Activated CD4-positive, alpha-beta T cell treated with anti-CD3 and anti-CD28 coated beads, Interleukin-2, amount 10 ng/mL, durations not matched to agents 7 days and 5 days (primary cell): ENCODE measurements around the gene PNCK. TPM values are rescaled to one million over a fixed set of nuclear protein-coding genes. Genes with fewer than 3 reads are reported as not detected.

Experiments used
- CTCF ChIA-PET: fragments of 350-600 bp; sonication (Branson Sonifier 250); formaldehyde crosslinking; loops from one replicate; lab custom pipeline; 2021; ENCODE audit warnings: antibody characterized with exemption; lab: Charles Lee
- POLR2A ChIA-PET: fragments of 350-600 bp; sonication (Branson Sonifier 250); formaldehyde crosslinking; loops from one replicate; lab custom pipeline; 2021; ENCODE audit warnings: antibody characterized with exemption; lab: Charles Lee
- DNase-seq: peaks from one replicate; pipeline ENCODE4 v3.0.0-alpha.2; 2020
- H3K27ac Mint-ChIP-seq: one replicate; pipeline ENCODE4 v1.8.0; 2021; ENCODE audit warnings: mild to moderate bottlenecking, moderate library complexity, mixed read lengths
- H3K27me3 Mint-ChIP-seq: one replicate; pipeline ENCODE4 v1.8.0; 2021; ENCODE audit warnings: mixed read lengths
- H3K36me3 Mint-ChIP-seq: one replicate; pipeline ENCODE4 v1.8.0; 2021; ENCODE audit warnings: low read depth, mixed read lengths
- H3K4me1 Mint-ChIP-seq: one replicate; pipeline ENCODE4 v1.8.0; 2021; ENCODE audit warnings: mixed read lengths
- H3K4me3 Mint-ChIP-seq: one replicate; pipeline ENCODE4 v1.8.0; 2021; ENCODE audit warnings: mild to moderate bottlenecking, moderate library complexity, mixed read lengths
- H3K9me3 Mint-ChIP-seq: one replicate; pipeline ENCODE4 v1.8.0; 2021; ENCODE audit warnings: mixed read lengths
- total RNA-seq, 2 experiments: library from RNA; stranded (reverse); gene quantifications; one replicate each; pipeline ENCODE4 v1.2.3, GENCODE V29; 2021

Gene PNCK
- total RNA-seq, 2 experiments from 2014 or later, result not detected

- ChIA-PET CTCF (no interaction called here), POLR2A (no interaction called here)
- peaks cover 8% of the 10 kb centered on the region for H3K4me1 Mint-ChIP-seq
- H3K4me3 Mint-ChIP-seq, result no peak overlapping the region
- DNase-seq, result no peak
- no peak overlapping the region for H3K27ac Mint-ChIP-seq
- H3K36me3 Mint-ChIP-seq, result no peaks in the 10 kb centered on the region
- no peaks in the 10 kb centered on the region for H3K9me3 Mint-ChIP-seq
- peaks cover 14% of the 10 kb centered on the region for H3K27me3 Mint-ChIP-seq
These were observed 35.6 kb downstream of the PNCK start for GRCh38 chrX:153638041-153638371.

GRCh38 chrX:153637121-153638040 is 36.2 kb downstream of the PNCK start:
- Mint-ChIP-seq H3K9me3 (no peaks in the 10 kb centered on the region), H3K4me1 (peaks cover 4% of the 10 kb centered on the region), H3K4me3 (no peak overlapping the region), H3K36me3 (no peaks in the 10 kb centered on the region), H3K27ac (no peak overlapping the region), H3K27me3 (peaks cover 10% of the 10 kb centered on the region)
- POLR2A ChIA-PET, result no interaction called here
- CTCF ChIA-PET, result interaction anchor here (0.6 to 1.8 kb wide), 2 partner anchors 25 to 696 kb away, joined by 3 to 5 read pairs; no protein-coding TSS in a partner anchor
- DNase-seq, result no peak

- peaks cover 3% of the 10 kb centered on the region for H3K4me1 Mint-ChIP-seq
- CTCF ChIA-PET, result interaction anchor here (1.8 kb wide), 1 partner anchor 695 kb away, joined by 5 read pairs; no protein-coding TSS in a partner anchor
These were observed 36.9 kb downstream of the PNCK start for GRCh38 chrX:153636716-153637115.

GRCh38 chrX:153635788-153636668 is 37.6 kb downstream of the PNCK start:
- no peaks in the 10 kb centered on the region for H3K4me1 Mint-ChIP-seq
- no peak overlapping the region for H3K4me3 Mint-ChIP-seq
- peak; percentile 20 for DNase-seq
- H3K9me3 Mint-ChIP-seq, result no peaks in the 10 kb centered on the region
- ChIA-PET CTCF (interaction anchor here (0.8 to 1.8 kb wide), 3 partner anchors 14 to 694 kb away, joined by 3 to 5 read pairs (median 4); no protein-coding TSS in a partner anchor), POLR2A (no interaction called here)
- no peak overlapping the region for H3K27ac Mint-ChIP-seq
- H3K27me3 Mint-ChIP-seq, result peaks cover 4% of the 10 kb centered on the region
- no peaks in the 10 kb centered on the region for H3K36me3 Mint-ChIP-seq

More at GRCh38 chrX:153636716-153637115, 36.9 kb downstream of the PNCK start:
- POLR2A ChIA-PET, result no interaction called here
- no peak overlapping the region for H3K4me3 Mint-ChIP-seq
- peaks cover 9% of the 10 kb centered on the region for H3K27me3 Mint-ChIP-seq
- H3K27ac Mint-ChIP-seq, result no peak overlapping the region
- H3K9me3 Mint-ChIP-seq, result no peaks in the 10 kb centered on the region
- no peaks in the 10 kb centered on the region for H3K36me3 Mint-ChIP-seq
- DNase-seq, result no peak

- POLR2A ChIA-PET, result no interaction called here
- H3K36me3 Mint-ChIP-seq, result no peaks in the 10 kb centered on the region
- no peaks in the 10 kb centered on the region for H3K4me1 Mint-ChIP-seq
- DNase-seq, result no peak
- no peak overlapping the region for H3K4me3 Mint-ChIP-seq
- H3K9me3 Mint-ChIP-seq, result no peaks in the 10 kb centered on the region
- H3K27me3 Mint-ChIP-seq, result peaks cover 5% of the 10 kb centered on the region
- CTCF ChIA-PET, result interaction anchor here (1.7 kb wide), 1 partner anchor 14 kb away, joined by 4 read pairs; no protein-coding TSS in a partner anchor
- H3K27ac Mint-ChIP-seq, result no peak overlapping the region
These were observed 38.2 kb downstream of the PNCK start for GRCh38 chrX:153635388-153635787.

- Mint-ChIP-seq H3K4me3 (no peak overlapping the region), H3K4me1 (no peaks in the 10 kb centered on the region), H3K27ac (no peak overlapping the region), H3K9me3 (no peaks in the 10 kb centered on the region), H3K36me3 (no peaks in the 10 kb centered on the region), H3K27me3 (peaks cover 5% of the 10 kb centered on the region)
- ChIA-PET POLR2A (no interaction called here), CTCF (interaction anchor here (1.7 kb wide), 1 partner anchor 15 kb away, joined by 4 read pairs; no protein-coding TSS in a partner anchor)
- no peak for DNase-seq
These were observed 38.8 kb downstream of the PNCK start for GRCh38 chrX:153634832-153635231.

- DNase-seq, result no peak
- H3K27me3 Mint-ChIP-seq, result peaks cover 5% of the 10 kb centered on the region
- no peaks in the 10 kb centered on the region for H3K4me1 Mint-ChIP-seq
- H3K4me3 Mint-ChIP-seq, result no peak overlapping the region
- H3K36me3 Mint-ChIP-seq, result no peaks in the 10 kb centered on the region
- CTCF ChIA-PET, result no interaction called here
- no peak overlapping the region for H3K27ac Mint-ChIP-seq
- POLR2A ChIA-PET, result no interaction called here
- H3K9me3 Mint-ChIP-seq, result no peaks in the 10 kb centered on the region
These were observed 39.4 kb downstream of the PNCK start for GRCh38 chrX:153634236-153634635.

- H3K27ac Mint-ChIP-seq, result no peak overlapping the region
- no peak overlapping the region for H3K4me3 Mint-ChIP-seq
- no peaks in the 10 kb centered on the region for H3K4me1 Mint-ChIP-seq
- no peaks in the 10 kb centered on the region for H3K9me3 Mint-ChIP-seq
- peaks cover 5% of the 10 kb centered on the region for H3K27me3 Mint-ChIP-seq
- POLR2A ChIA-PET, result no interaction called here
- no peak for DNase-seq
- CTCF ChIA-PET, result no interaction called here
- no peaks in the 10 kb centered on the region for H3K36me3 Mint-ChIP-seq
These were observed 39.9 kb downstream of the PNCK start for GRCh38 chrX:153633607-153634180.

- Mint-ChIP-seq H3K27me3 (peaks cover 5% of the 10 kb centered on the region), H3K27ac (no peak overlapping the region), H3K4me3 (no peak overlapping the region), H3K4me1 (no peaks in the 10 kb centered on the region), H3K36me3 (no peaks in the 10 kb centered on the region), H3K9me3 (no peaks in the 10 kb centered on the region)
- no peak for DNase-seq
- POLR2A ChIA-PET, result no interaction called here
- CTCF ChIA-PET, result no interaction called here
These were observed 40.6 kb downstream of the PNCK start for GRCh38 chrX:153633048-153633447.

GRCh38 chrX:153632595-153632946 is 41.0 kb downstream of the PNCK start:
- ChIA-PET POLR2A (no interaction called here), CTCF (no interaction called here)
- no peak overlapping the region for H3K4me3 Mint-ChIP-seq
- no peak overlapping the region for H3K27ac Mint-ChIP-seq
- H3K36me3 Mint-ChIP-seq, result no peaks in the 10 kb centered on the region
- H3K27me3 Mint-ChIP-seq, result peaks cover 5% of the 10 kb centered on the region
- no peaks in the 10 kb centered on the region for H3K9me3 Mint-ChIP-seq
- DNase-seq, result no peak
- H3K4me1 Mint-ChIP-seq, result no peaks in the 10 kb centered on the region

GRCh38 chrX:153631907-153632594 is 41.6 kb downstream of the PNCK start:
- Mint-ChIP-seq H3K9me3 (no peaks in the 10 kb centered on the region), H3K27me3 (peaks cover 5% of the 10 kb centered on the region), H3K27ac (no peak overlapping the region), H3K4me3 (no peak overlapping the region), H3K36me3 (no peaks in the 10 kb centered on the region), H3K4me1 (no peaks in the 10 kb centered on the region)
- ChIA-PET POLR2A (no interaction called here), CTCF (interaction anchor here (0.8 kb wide), 1 partner anchor 15 kb away, joined by 3 read pairs; no protein-coding TSS in a partner anchor)
- DNase-seq, result no peak

GRCh38 chrX:153631346-153631745 is 42.3 kb downstream of the PNCK start:
- CTCF ChIA-PET, result interaction anchor here (0.8 kb wide), 1 partner anchor 15 kb away, joined by 3 read pairs; no protein-coding TSS in a partner anchor
- Mint-ChIP-seq H3K4me1 (no peaks in the 10 kb centered on the region), H3K4me3 (no peak overlapping the region), H3K27ac (no peak overlapping the region), H3K9me3 (no peaks in the 10 kb centered on the region), H3K36me3 (no peaks in the 10 kb centered on the region), H3K27me3 (peaks cover 5% of the 10 kb centered on the region)
- DNase-seq, result no peak
- POLR2A ChIA-PET, result no interaction called here
